Adrenal gland (tissue), 12 donors: ENCODE measurements around the gene SH3PXD2B. TPM values are rescaled to one million over a fixed set of nuclear protein-coding genes. Genes with fewer than 3 reads are reported as not detected.

Experiments
- DNase-seq, 7 donors: peaks; one replicate each; pipeline ENCODE4 v3.0.0-alpha.2; 2019 to 2020
- H3K27ac ChIP-seq, 5 donors: fragments of 200-600 bp; sonication (generic) in 4 of 5; 1 replicate in 3 of 5; 2 replicates in 2 of 5; pipeline versions ENCODE4 v1.5.1 to v1.8.0; 2016 to 2020; ENCODE audit warnings: mild to moderate bottlenecking in 1 of 5
- H3K27me3 ChIP-seq: fragments of 200-600 bp; 2 replicates; pipeline ENCODE4 v1.8.0; 2021
- H3K36me3 ChIP-seq, 2 donors: fragments of 200-600 bp; replicated peaks in 1 of 2; 1 replicate in 1 of 2; 2 replicates in 1 of 2; pipeline versions ENCODE4 v1.5.1 to v1.8.0; 2018 to 2022
- H3K4me1 ChIP-seq, 2 donors: fragments of 200-600 bp; replicated peaks in 1 of 2; 1 replicate in 1 of 2; 2 replicates in 1 of 2; pipeline versions ENCODE4 v1.5.1 to v1.8.0; 2018 to 2021
- H3K4me3 ChIP-seq, 4 donors: fragments of 200-600 bp; sonication (generic) in 3 of 4; one replicate each; pipeline ENCODE4 v1.5.1; 2016 to 2018
- H3K9me3 ChIP-seq, 3 donors: fragments of 200-600 bp; sonication (generic) in 1 of 3; replicated peaks in 1 of 3; 1 replicate in 2 of 3; 2 replicates in 1 of 3; pipeline versions ENCODE4 v1.5.1 to v1.8.0; 2016 to 2021
- CTCF ChIP-seq, 6 experiments: fragments of 450-650 bp in 4 of 6; fragments of 200-600 bp in 2 of 6; sonication (generic) in 1 of 6; IDR thresholded peaks; 1 replicate in 5 of 6; 2 replicates in 1 of 6; pipeline versions ENCODE4 v1.5.1 to v1.8.0; 2016 to 2021; ENCODE audit warnings: antibody characterized with exemption in 6 of 6, mild to moderate bottlenecking in 2 of 6, moderate library complexity in 1 of 6
- POLR2A ChIP-seq, 2 donors: fragments of 450-650 bp; IDR thresholded peaks; one replicate each; pipeline ENCODE4 v1.6.1; 2017; ENCODE audit warnings: antibody characterized with exemption in 2 of 2, mild to moderate bottlenecking in 2 of 2, moderate library complexity in 1 of 2
- WGBS, 4 donors: extraction: QIAGEN DNeasy Blood & Tissue Kit in 2 of 4; methylation state at CpG; one replicate each; pipeline versions ENCODE4 v1.1.5 to v1.1.7; 2013 to 2017; 5-methylcytosine and 5-hydroxymethylcytosine counted together
- intact Hi-C, 2 donors: fragments of 100-400 bp; cut with DNase I; formaldehyde crosslinking; loops; one replicate each; pipeline versions ENCODE4 v1.14.1 to v1.15.0; 2022 to 2023
- polyA plus RNA-seq, 3 donors: library from polyadenylated mRNA; stranded (reverse); fragments of 200-250 nt in 2 of 3; fragments of 350-450 nt in 1 of 3; fragmentation: Illumina TruSeq in 1 of 3; extraction: RNeasy Lipid Tissue Mini Kit (QIAGEN cat#74804) in 1 of 3; gene quantifications; one replicate each; pipeline ENCODE4 v1.2.3, GENCODE V29; 2013 to 2014
- total RNA-seq, 9 donors: library from RNA; depleted of rRNA in 4 of 9; stranded (reverse); fragments of >200 nt in 4 of 9; fragments of 120-200 nt in 1 of 9; fragmentation: NEBNext Ultra II Directional in 1 of 9; extraction: Animal tissue kit (Norgen Biotek cat#: 25700) in 1 of 9; gene quantifications; one replicate each; pipeline versions ENCODE4 v1.1.0 to v1.2.4, GENCODE V29; 2013 to 2023
- donor health status: healthy with polysubstance abuse.
- donor health status: Bipolar disorder and iron deficiency.
- donor health status: DM: yes; HTN: yes; CAD: no.
- donor health status: DM: no; HTN: no; CAD: no.
- donor health status: DM: no; HTN: no; CAD: no.
- donor health status: DM: yes; HTN: yes; CAD: no.

The SH3PXD2B gene
- total and polyA plus RNA-seq, 12 donors: 15.2 to 111 (median 51.5) TPM

- WGBS, 4 donors: 88 to 96% (median 94%) methylated on average over 2 of the region's 2 CpGs
- peaks cover 0 to 99% of the 10 kb centered on the region in 2 donors for H3K36me3 ChIP-seq
- intact Hi-C loops: no loop called here
- H3K27me3 ChIP-seq: no peaks in the 10 kb centered on the region
- no peak overlapping the region for H3K4me3 ChIP-seq
- H3K9me3 ChIP-seq: no peaks in the 10 kb centered on the region
- TF ChIP-seq CTCF (IDR thresholded peaks at IDR 0.05): no peak
- TF ChIP-seq POLR2A (IDR thresholded peaks at IDR 0.05): no peak
- DNase-seq: no peak
- no peak overlapping the region for H3K27ac ChIP-seq
- H3K4me1 ChIP-seq: no peaks in the 10 kb centered on the region
These were observed 110.6 kb downstream of the SH3PXD2B start for GRCh38 chr5:172343741-172344140.

DNA sequence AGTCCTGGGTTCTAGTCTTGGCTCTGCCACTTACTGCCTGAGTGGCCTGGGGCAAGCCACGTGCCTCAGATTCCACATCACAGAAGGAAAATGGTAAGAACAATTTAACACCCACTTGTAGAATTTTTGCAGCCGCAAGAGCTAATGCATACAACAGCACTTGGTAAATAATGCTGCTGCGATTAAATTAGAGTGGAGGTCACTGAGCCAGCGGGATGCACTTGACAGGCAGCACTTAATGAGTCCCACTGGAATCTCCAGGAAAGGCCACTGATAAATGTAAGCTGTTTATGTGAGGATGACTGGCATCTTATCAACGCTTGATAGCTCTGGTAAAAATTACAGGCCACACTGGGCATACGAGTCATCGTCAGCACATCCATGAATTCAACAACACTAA lies 111.4 kb downstream of the SH3PXD2B start:
- intact Hi-C loops: no loop called here
- Histone ChIP-seq H3K27me3 (no peaks in the 10 kb centered on the region), H3K4me3 (no peak overlapping the region), H3K36me3 (peaks cover 0 to 94% of the 10 kb centered on the region in 2 donors), H3K4me1 (no peaks in the 10 kb centered on the region), H3K9me3 (no peaks in the 10 kb centered on the region), H3K27ac (no peak overlapping the region)
- TF ChIP-seq POLR2A (IDR thresholded peaks at IDR 0.05) (no peak), CTCF (IDR thresholded peaks at IDR 0.05) (no peak)
- 89 to 96% (median 94%) methylated on average over 7 of the region's 7 CpGs for WGBS, 4 donors
- no peak for DNase-seq

GRCh38 chr5:172339264-172340180 lies 114.8 kb downstream of the SH3PXD2B start:
- H3K27ac ChIP-seq: no peak overlapping the region
- H3K4me1 ChIP-seq: no peaks in the 10 kb centered on the region
- intact Hi-C loops: no loop called here
- TF ChIP-seq CTCF (IDR thresholded peaks at IDR 0.05) (no peak), POLR2A (IDR thresholded peaks at IDR 0.05) (no peak)
- H3K36me3 ChIP-seq: peaks cover 0 to 64% of the 10 kb centered on the region in 2 donors
- H3K9me3 ChIP-seq: no peaks in the 10 kb centered on the region
- H3K27me3 ChIP-seq: no peaks in the 10 kb centered on the region
- no peak for DNase-seq
- H3K4me3 ChIP-seq: no peak overlapping the region
- 91 to 95% (median 94%) methylated on average over 26 to 35 of the region's 35 CpGs for WGBS, 4 donors

DNA sequence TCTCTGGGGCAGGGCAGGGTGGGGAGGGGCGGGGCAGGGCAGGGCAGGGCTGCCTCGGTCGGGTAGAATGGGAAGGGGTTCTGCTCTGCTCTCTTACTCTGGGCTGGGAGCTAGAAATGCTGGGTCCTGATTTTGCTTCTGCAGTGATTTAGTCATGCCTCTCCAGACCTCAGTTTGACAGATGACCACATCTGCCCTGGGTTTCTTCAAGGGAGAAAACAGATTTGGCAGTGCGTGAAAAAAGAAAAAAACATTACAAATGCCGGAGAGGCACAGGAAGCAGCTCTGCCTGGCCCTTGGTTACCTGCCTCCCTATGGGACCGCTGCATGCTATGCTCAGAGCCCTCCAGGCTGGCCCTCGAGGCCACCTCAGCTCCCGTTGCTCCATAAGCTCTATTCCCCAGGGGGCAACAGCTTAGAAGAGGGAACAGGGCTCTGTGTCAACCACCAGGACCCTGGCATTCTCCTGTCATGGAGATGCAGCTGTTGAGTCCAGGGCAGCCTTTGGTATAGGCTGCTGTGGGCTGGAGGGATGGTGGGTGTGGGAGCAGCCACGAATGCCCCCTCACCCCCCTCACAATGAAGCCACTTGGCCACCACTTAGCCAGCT lies 117.5 kb downstream of the SH3PXD2B start:
- Histone ChIP-seq H3K4me1 (no peaks in the 10 kb centered on the region), H3K36me3 (peaks cover 0 to 38% of the 10 kb centered on the region in 2 donors), H3K27ac (no peak overlapping the region), H3K4me3 (no peak overlapping the region), H3K9me3 (no peaks in the 10 kb centered on the region), H3K27me3 (no peaks in the 10 kb centered on the region)
- intact Hi-C loops: no loop called here
- TF ChIP-seq CTCF (IDR thresholded peaks at IDR 0.05) (no peak), POLR2A (IDR thresholded peaks at IDR 0.05) (no peak)
- no peak for DNase-seq
- 86 to 92% (median 87%) methylated on average over 8 to 9 of the region's 9 CpGs for WGBS, 4 donors
